ENCODE measurements around the gene DRAXIN.

Gene DRAXIN

DNA sequence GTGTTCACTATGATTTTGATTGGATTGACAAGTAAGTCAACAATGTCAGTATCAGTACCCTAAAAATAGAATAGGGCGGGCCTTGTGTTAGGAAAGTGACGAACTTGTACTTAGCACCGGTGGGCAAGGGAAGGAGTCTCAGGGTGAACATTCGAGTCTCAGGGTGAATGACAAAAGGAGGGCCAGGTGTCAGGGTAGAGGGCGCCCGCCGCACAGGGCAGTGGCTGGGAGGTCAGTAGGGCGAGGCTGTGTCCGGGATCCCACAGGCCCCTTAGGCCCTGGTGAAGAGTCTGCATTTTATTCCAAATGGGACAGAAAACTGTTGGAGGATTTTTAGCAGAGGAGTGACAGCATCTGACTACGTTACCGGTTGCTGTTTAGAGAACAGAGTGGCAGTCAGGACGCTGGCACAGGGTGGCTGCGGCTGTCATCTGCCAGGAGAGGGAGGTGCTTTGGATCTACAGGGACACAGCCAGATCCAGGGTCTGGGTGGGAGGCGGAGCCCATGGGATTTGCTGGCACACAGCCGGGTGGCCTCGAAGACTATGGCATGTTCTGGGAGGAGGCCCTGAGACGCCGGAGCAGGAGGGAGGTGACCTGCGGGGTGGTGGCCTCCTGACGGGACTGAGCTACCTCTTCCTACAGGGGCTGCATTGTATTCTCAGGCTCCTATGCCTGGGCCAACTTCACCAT is 55.4 kb downstream of the DRAXIN start:
- no peak overlapping the region for H3K4me3 ChIP-seq (ENCODE audit: low read depth, low read length)
- DNase-seq (ENCODE audit: low read depth), result no peak
- TF ChIP-seq, protein P1, sequence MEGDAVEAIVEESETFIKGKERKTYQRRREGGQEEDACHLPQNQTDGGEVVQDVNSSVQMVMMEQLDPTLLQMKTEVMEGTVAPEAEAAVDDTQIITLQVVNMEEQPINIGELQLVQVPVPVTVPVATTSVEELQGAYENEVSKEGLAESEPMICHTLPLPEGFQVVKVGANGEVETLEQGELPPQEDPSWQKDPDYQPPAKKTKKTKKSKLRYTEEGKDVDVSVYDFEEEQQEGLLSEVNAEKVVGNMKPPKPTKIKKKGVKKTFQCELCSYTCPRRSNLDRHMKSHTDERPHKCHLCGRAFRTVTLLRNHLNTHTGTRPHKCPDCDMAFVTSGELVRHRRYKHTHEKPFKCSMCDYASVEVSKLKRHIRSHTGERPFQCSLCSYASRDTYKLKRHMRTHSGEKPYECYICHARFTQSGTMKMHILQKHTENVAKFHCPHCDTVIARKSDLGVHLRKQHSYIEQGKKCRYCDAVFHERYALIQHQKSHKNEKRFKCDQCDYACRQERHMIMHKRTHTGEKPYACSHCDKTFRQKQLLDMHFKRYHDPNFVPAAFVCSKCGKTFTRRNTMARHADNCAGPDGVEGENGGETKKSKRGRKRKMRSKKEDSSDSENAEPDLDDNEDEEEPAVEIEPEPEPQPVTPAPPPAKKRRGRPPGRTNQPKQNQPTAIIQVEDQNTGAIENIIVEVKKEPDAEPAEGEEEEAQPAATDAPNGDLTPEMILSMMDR (IDR thresholded peaks at IDR 0.05; ENCODE audit: control insufficient read depth, extremely low read depth, insufficient read depth), result no peak

DNA sequence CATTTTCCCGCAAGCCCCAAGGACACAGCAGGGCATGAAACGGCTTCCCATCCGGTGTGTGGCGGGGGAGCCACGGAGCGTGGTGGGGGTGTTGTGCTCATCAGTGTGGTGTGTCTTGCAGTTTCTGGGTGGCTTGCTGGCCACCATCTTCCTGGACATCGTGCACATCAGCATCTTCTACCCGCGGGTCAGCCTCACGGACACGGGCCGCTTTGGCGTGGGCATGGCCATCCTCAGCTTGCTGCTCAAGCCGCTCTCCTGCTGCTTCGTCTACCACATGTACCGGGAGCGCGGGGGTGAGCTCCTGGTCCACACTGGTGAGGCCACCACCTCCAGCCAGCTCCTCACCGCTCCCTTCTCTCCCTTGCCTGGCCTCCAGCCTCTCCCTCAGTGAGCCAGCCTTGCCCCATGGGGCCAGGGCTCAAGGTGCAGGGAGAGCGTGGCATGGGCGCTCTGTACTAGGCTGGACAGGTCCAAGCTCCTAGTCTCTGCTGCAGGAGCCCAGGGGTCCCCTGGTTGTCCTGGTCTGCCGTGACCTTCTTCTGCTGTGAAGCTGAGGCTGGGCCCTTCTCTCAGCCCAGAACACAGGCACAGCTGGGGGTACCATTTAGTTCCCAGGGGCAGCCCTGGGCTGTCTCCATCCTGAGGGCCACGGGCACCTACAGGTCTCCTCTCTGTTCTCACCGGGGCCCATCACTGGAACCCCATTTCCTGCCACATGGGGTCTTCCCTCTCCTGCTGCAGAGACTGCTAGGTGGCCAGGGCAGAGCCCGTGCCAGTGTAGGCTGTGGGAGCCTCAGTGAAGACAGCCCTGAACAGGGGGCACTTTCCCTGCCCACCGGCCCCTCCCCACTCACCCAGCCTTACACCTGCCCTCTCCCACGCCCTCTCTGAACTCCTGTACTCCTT is 57.0 kb downstream of the DRAXIN start:
- H3K4me3 ChIP-seq (ENCODE audit: low read depth, low read length), result no peak overlapping the region
- TF ChIP-seq, protein P1 (IDR thresholded peaks at IDR 0.05; ENCODE audit: control insufficient read depth, extremely low read depth, insufficient read depth), result no peak
- no peak for DNase-seq (ENCODE audit: low read depth)

DNA sequence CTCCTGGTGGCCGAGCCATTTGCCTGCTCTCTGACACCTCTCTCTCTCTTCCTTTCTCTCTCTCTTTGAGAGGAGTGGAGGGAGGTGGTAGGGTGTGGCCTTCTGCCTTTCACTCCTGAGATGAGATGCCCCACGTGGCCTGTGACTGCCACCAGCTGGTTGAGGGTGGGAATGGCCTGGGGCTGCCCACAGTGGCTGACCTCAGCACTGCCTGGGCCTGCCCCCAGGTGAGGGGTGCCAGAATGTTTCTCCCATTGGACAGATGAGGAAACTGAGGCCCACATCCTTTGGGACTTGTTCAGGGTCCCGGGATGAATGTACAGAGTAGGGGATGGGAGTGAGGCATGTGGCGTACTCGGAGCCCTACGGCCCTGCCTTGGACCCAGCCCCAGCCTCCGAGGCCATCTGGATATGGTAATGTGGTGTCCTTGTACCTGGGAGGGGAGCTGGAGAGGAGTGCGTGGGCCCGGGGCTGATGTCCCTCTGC is 57.7 kb downstream of the DRAXIN start:
- DNase-seq (ENCODE audit: low read depth), result peak; percentile 17
- no peak overlapping the region for H3K4me3 ChIP-seq (ENCODE audit: low read depth, low read length)

DNA sequence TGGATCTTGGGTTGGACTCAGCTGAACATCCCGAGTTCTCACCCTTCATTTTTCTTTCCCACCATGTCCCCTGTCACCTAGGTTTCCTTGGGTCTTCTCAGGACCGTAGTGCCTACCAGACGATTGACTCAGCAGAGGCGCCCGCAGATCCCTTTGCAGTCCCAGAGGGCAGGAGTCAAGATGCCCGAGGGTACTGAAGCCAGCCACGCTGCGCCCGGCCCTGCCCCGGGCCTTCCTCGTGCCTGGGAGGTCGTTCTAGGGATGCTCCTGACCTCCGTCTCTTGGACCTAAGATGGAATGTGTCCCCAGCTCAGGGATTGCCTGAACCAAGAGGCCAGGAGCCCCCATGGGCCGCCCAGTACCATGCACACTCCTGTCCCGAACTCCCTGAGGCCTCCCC is 58.5 kb downstream of the DRAXIN start:
- no peak overlapping the region for H3K4me3 ChIP-seq (ENCODE audit: low read depth, low read length)
- TF ChIP-seq, protein P1 (IDR thresholded peaks at IDR 0.05; ENCODE audit: control insufficient read depth, extremely low read depth, insufficient read depth), result no peak
- DNase-seq (ENCODE audit: low read depth), result no peak

More for the DNA sequence above, 57.7 kb downstream of the DRAXIN start:
- TF ChIP-seq, protein P1 (IDR thresholded peaks at IDR 0.05; ENCODE audit: control insufficient read depth, extremely low read depth, insufficient read depth), result peak; percentile 79

DNA sequence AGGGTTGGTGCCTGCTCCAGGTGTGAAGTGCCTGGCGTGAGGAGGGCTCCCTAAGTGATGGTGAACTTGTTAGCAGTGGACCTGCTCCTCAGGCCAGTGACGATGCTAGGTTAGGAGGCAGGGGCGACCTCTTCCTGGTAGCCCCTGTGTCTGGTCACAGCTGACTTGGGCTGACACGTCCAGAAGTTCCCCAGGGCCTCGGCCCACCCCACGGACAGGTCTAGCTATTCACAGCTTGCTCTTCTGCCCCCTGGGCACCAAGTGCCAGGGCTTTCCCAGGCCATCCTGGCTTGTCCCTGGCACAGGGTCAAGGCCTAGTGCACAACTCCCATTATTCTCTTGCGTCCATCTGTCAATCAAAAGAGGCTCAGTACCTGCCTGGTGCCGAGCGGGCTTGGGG is 59.6 kb downstream of the DRAXIN start:
- TF ChIP-seq, protein P1 (IDR thresholded peaks at IDR 0.05; ENCODE audit: control insufficient read depth, extremely low read depth, insufficient read depth), result no peak
- H3K4me3 ChIP-seq (ENCODE audit: low read depth, low read length), result no peak overlapping the region
- DNase-seq (ENCODE audit: low read depth), result no peak

DNA sequence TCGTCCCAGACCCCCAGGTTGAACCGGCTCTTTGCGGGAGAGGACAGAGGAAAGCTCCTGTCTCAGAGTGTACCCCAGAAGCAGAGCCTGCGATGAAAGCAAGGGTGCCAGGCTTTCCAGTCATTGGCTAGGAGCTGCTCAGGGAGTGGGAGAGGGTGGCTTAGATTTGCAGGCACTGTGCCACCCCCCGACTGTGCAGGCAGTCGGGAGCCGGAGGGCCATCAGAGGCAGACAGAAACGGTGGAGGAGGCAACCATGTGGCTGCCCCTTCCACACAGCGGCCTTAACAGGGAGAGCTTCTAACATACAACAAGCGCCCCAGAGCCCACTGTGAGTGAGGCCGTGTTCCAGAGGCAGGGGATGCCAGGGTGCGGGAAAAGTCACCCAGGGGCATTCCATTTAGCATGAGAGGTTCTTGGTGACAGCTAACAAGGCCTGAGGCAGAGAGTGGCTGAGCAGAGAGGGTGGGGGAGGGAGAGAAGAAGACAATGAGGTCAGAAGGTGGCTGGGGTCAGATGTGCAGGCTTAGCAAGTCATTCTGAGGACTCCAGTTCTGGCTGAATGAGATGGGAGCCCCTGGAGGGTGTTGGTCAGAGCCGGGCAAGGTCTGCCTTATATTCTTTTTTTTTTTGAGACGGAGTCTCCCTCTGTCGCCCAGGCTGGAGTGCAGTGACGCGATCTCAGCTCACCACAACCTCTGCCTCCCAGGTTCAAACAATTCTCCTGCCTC is 61.0 kb downstream of the DRAXIN start:
- DNase-seq (ENCODE audit: low read depth), result no peak
- TF ChIP-seq, protein P1 (IDR thresholded peaks at IDR 0.05; ENCODE audit: control insufficient read depth, extremely low read depth, insufficient read depth), result no peak
- no peak overlapping the region for H3K4me3 ChIP-seq (ENCODE audit: low read depth, low read length)
